K562 (cell line): ENCODE data around the gene HDC. TPM values are rescaled to one million over a fixed set of nuclear protein-coding genes. Genes with fewer than 3 reads are reported as not detected.

ENCODE experiments used
- ATF3 ChIP-seq, 2 experiments: fragments of 450-650 bp in 1 of 2; sonication (generic) in 1 of 2; formaldehyde crosslinking in 1 of 2; IDR thresholded peaks in 1 of 2; conservative IDR thresholded peaks in 1 of 2; 2 replicates each; pipeline versions ENCODE4 v1.6.1 to v1.8.1; 2016 to 2023; ENCODE audit warnings: mild to moderate bottlenecking in 2 of 2, moderate library complexity in 2 of 2, inconsistent platforms in 1 of 2, missing genetic modification reagents in 1 of 2
- ESRRB ChIP-seq: fragments of 250-450 bp; sonication (Bioruptor Pico); IDR thresholded peaks from 2 replicates; pipeline ENCODE4 v1.5.0; 2020; ENCODE audit warnings: mild to moderate bottlenecking, moderate library complexity, borderline replicate concordance
- FOSL1 ChIP-seq: fragments of 200-800 bp; sonication (Bioruptor generic); conservative IDR thresholded peaks from 2 replicates; pipeline ENCODE4 v1.6.1; 2016; ENCODE audit warnings: missing genetic modification characterization, missing compliant biosample characterization
- MCM2 ChIP-seq: fragments of 450-650 bp; IDR thresholded peaks from 2 replicates; pipeline ENCODE4 v1.6.1; 2017; ENCODE audit warnings: low read depth, mild to moderate bottlenecking
- MCM5 ChIP-seq: fragments of 450-650 bp; IDR thresholded peaks from 2 replicates; pipeline ENCODE4 v1.6.1; 2016; ENCODE audit warnings: low read depth
- MEF2A ChIP-seq: IDR thresholded peaks from 2 replicates; pipeline ENCODE4 v1.6.1; 2011; ENCODE audit warnings: low read depth, mild to moderate bottlenecking, low read length, moderate library complexity; ENCODE audit not compliant: control insufficient read depth
- MEIS2 ChIP-seq: fragments of 450-650 bp; IDR thresholded peaks from 2 replicates; pipeline ENCODE4 v1.6.1; 2014; ENCODE audit warnings: mild to moderate bottlenecking; ENCODE audit not compliant: partially characterized antibody
- NR1H2 ChIP-seq: sonication (generic); formaldehyde crosslinking; IDR thresholded peaks from 2 replicates; pipeline ENCODE4 v1.4.0; 2020; ENCODE audit warnings: mild to moderate bottlenecking, missing genetic modification reagents
- NR2F6 ChIP-seq: fragments of 450-650 bp; formaldehyde crosslinking; IDR thresholded peaks from 2 replicates; pipeline ENCODE4 v1.4.0; 2020; ENCODE audit warnings: mild to moderate bottlenecking
- RB1 ChIP-seq: fragments of 450-650 bp; IDR thresholded peaks from 2 replicates; pipeline ENCODE4 v1.6.1; 2017; ENCODE audit warnings: low read depth, mild to moderate bottlenecking
- SIX5 ChIP-seq, 2 experiments: IDR thresholded peaks; 2 replicates each; pipeline ENCODE4 v1.6.1; 2011; ENCODE audit warnings: low read length in 2 of 2, borderline replicate concordance in 1 of 2, low read depth in 1 of 2, mild to moderate bottlenecking in 1 of 2, moderate library complexity in 1 of 2; ENCODE audit not compliant: insufficient read depth in 1 of 2
- TRIM24 ChIP-seq, 2 experiments: fragments of 450-650 bp; IDR thresholded peaks; 2 replicates each; pipeline ENCODE4 v1.6.1; 2016
- TRIM28 ChIP-seq: fragments of 450-650 bp; IDR thresholded peaks from 2 replicates; pipeline ENCODE4 v1.6.1; 2017
- XRCC5 ChIP-seq: fragments of 200-400 bp; formaldehyde crosslinking; IDR thresholded peaks from 2 replicates; pipeline ENCODE4 v1.6.1; 2017; ENCODE audit warnings: low read depth, mild to moderate bottlenecking, low read length
- ZBTB1 ChIP-seq: sonication (generic); formaldehyde crosslinking; IDR thresholded peaks from 2 replicates; pipeline ENCODE4 v1.8.1; 2023; ENCODE audit warnings: missing genetic modification reagents, low read depth, mild to moderate bottlenecking, borderline replicate concordance
- ZC3H8 ChIP-seq: fragments of 450-650 bp; IDR thresholded peaks from 2 replicates; pipeline ENCODE4 v1.6.1; 2017
- polyA plus RNA-seq, 8 experiments: library from polyadenylated mRNA; depleted of rRNA in 4 of 8; stranded (reverse) in 5 of 8; unstranded in 3 of 8; fragments of >200 nt; fragmentation: Nextera tagmentation in 2 of 8; fragmentation: Illumina TruSeq in 1 of 8; extraction: Ambion mirVana in 2 of 8; extraction: Trizol in 1 of 8; gene quantifications; 2 replicates each; pipeline versions ENCODE4 v1.2.1 to v1.2.3, GENCODE V29; 2011 to 2014; ENCODE audit warnings: inconsistent platforms in 1 of 8, missing spikeins in 1 of 8
- total RNA-seq, 7 experiments: library from RNA; depleted of rRNA in 6 of 7; stranded (reverse); fragments of >200 nt in 6 of 7; fragmentation: Illumina TruSeq in 2 of 7; extraction: Trizol in 2 of 7; gene quantifications; 2 replicates each; pipeline versions ENCODE4 v1.2.1 to v1.2.3, GENCODE V29; 2011 to 2021; ENCODE audit warnings: low replicate concordance in 1 of 7

The HDC gene
- total and polyA plus RNA-seq, 9 of the 15 experiments (the other 6 are each of a cell fraction or from before 2014, with no cell fraction given) = 0.26 to 5.3 (median 0.99) TPM

- TF ChIP-seq NR1H2 (no peak), TRIM28 (peak; percentile 74), MEF2A (peak; percentile 81; the same call in 1 of the 2 replicates), ATF3 (IDR thresholded peaks at IDR 0.05) (no peak), ATF3 (CRISPR knock-in tag; conservative IDR thresholded peaks at IDR 0.05) (no peak), ZBTB1 (CRISPR knock-in tag) (no peak), TRIM24 (IDR thresholded peaks at IDR 0.05) (0 out of 4 replicates have a peak, but pooled peaks of 1 of the 2 experiments have one; percentile 19), SIX5 (IDR thresholded peaks at IDR 0.05; ENCODE audit: borderline replicate concordance in 1 of 2, insufficient read depth in 1 of 2, low read depth in 1 of 2, low read length in 2 of 2) (no peak), NR2F6 (no peak), XRCC5 (no peak), RB1 (no peak), MCM5 (no peak), MEIS2 (no peak), ZC3H8 (no peak), FOSL1 (no peak), MCM2 (no peak), ESRRB (CRISPR knock-in tag) (no peak)
Observed at GRCh38 chr15:50307799-50308198, 42.3 kb upstream of the HDC start (continued).
